ENCODE measurements around the gene GTPBP3.

DNA sequence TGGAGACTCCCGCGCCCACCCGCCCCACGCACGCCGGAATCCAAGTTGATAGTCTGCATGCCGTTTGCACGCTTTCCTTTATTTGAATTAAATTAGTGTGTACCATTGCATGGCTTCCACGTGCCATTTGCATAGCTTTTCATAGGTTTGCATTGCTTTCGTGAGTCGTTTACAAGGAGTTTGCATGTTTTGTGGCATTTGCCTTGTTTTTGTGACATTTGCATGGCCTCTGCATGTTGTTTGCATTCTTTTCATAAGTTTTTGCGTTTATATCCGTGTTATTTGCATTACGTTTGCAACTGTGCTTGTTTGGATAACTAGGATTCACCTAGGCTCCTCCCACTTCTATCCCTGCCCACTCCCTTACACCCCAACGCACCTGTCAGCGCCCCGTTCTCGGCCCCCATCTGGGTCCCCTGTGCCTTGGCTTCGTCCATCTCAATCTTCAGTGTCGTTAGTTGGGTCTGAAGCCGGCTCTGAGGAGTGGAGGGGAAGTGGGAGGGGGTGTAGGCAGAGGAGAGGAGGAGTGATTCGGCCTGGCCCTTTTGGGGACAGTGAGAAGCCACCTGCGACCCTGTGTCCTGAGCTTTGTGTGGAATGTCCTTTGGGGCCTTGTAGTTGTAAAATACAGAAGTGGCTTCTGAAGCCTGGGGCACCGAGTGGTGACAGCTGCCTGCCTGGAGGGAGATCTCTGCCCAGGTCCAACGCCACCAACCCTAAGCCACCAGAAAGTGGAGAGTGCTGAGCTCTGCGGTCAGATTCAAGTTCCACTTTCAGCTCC is 54.2 kb downstream of the GTPBP3 start:
- TF ChIP-seq, protein P1, sequence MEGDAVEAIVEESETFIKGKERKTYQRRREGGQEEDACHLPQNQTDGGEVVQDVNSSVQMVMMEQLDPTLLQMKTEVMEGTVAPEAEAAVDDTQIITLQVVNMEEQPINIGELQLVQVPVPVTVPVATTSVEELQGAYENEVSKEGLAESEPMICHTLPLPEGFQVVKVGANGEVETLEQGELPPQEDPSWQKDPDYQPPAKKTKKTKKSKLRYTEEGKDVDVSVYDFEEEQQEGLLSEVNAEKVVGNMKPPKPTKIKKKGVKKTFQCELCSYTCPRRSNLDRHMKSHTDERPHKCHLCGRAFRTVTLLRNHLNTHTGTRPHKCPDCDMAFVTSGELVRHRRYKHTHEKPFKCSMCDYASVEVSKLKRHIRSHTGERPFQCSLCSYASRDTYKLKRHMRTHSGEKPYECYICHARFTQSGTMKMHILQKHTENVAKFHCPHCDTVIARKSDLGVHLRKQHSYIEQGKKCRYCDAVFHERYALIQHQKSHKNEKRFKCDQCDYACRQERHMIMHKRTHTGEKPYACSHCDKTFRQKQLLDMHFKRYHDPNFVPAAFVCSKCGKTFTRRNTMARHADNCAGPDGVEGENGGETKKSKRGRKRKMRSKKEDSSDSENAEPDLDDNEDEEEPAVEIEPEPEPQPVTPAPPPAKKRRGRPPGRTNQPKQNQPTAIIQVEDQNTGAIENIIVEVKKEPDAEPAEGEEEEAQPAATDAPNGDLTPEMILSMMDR (IDR thresholded peaks at IDR 0.05), result no peak
- no peak for TF ChIP-seq POLR2A (IDR thresholded peaks at IDR 0.05)
- TF ChIP-seq POLR2AphosphoS5 (IDR thresholded peaks at IDR 0.05; ENCODE audit: insufficient read depth in 1 of 2, low read depth in 1 of 2), result no peak
